PC-9 (cell line): Measurements from ENCODE around the gene OPALIN. TPM values are rescaled to one million over a fixed set of nuclear protein-coding genes. Genes with fewer than 3 reads are reported as not detected.

Experiments used
- BruUV-seq: library from RNA; stranded (reverse); fragments of 400-500 nt; replicated peaks from 2 replicates; lab custom pipeline; 2021; lab: Mats Ljungman, UMichigan
- CTCF ChIA-PET: fragments of 300-600 bp; sonication (Branson Sonifier 250); formaldehyde crosslinking; loops from one replicate; lab custom pipeline; 2022; ENCODE audit warnings: antibody characterized with exemption; lab: Charles Lee
- POLR2A ChIA-PET: fragments of 300-600 bp; sonication (Branson Sonifier 250); formaldehyde crosslinking; loops from one replicate; lab custom pipeline; 2022; ENCODE audit warnings: antibody characterized with exemption; ENCODE audit not compliant: unreplicated experiment; lab: Charles Lee
- DNase-seq, 2 experiments: peaks; one replicate each; pipeline versions ENCODE4 v3.0.0 to v3.0.0-alpha.2; 2015 to 2022; ENCODE audit warnings: mixed read lengths in 1 of 2
- H2AFZ ChIP-seq: fragments of 200-600 bp; sonication (generic); 2 replicates; pipeline ENCODE4 v1.8.1; 2017; ENCODE audit warnings: antibody characterized with exemption
- H3F3A ChIP-seq: fragments of 200-600 bp; sonication (generic); 2 replicates; pipeline ENCODE4 v1.8.1; 2017; ENCODE audit warnings: antibody characterized with exemption, mild to moderate bottlenecking, low read depth; ENCODE audit not compliant: insufficient read depth
- H3K27ac ChIP-seq: fragments of 200-600 bp; sonication (generic); 2 replicates; pipeline ENCODE4 v1.6.1; 2016; ENCODE audit warnings: mixed run types
- H3K27me3 ChIP-seq: fragments of 200-600 bp; sonication (generic); 2 replicates; pipeline ENCODE4 v1.6.1; 2016; ENCODE audit warnings: low read depth, mixed run types; ENCODE audit not compliant: insufficient read depth
- H3K36me3 ChIP-seq: fragments of 200-600 bp; sonication (generic); 2 replicates; pipeline ENCODE4 v1.6.1; 2016; ENCODE audit warnings: low read depth, mixed run types
- H3K4me1 ChIP-seq: fragments of 200-600 bp; sonication (generic); replicated peaks from 2 replicates; pipeline ENCODE4 v1.6.1; 2016; ENCODE audit warnings: mixed run types; ENCODE audit not compliant: insufficient read depth
- H3K4me2 ChIP-seq: fragments of 200-600 bp; sonication (generic); 2 replicates; pipeline ENCODE4 v1.6.1; 2017; ENCODE audit warnings: mixed run types
- H3K4me3 ChIP-seq: fragments of 200-600 bp; sonication (generic); 2 replicates; pipeline ENCODE4 v1.6.1; 2016; ENCODE audit warnings: mixed run types
- H3K79me2 ChIP-seq: fragments of 200-600 bp; sonication (generic); 2 replicates; pipeline ENCODE4 v1.6.1; 2017; ENCODE audit warnings: low read depth, mixed run types
- H3K9me2 ChIP-seq: fragments of 200-600 bp; sonication (generic); 2 replicates; pipeline ENCODE4 v1.8.1; 2017; ENCODE audit warnings: mild to moderate bottlenecking; ENCODE audit not compliant: insufficient read depth
- H3K9me3 ChIP-seq: fragments of 200-600 bp; sonication (generic); 2 replicates; pipeline ENCODE4 v1.8.1; 2016; ENCODE audit warnings: low read depth; ENCODE audit not compliant: insufficient read depth
- H4K20me1 ChIP-seq: fragments of 200-600 bp; sonication (generic); 2 replicates; pipeline ENCODE4 v1.8.1; 2017; ENCODE audit not compliant: insufficient read depth
- CTCF ChIP-seq: fragments of 200-600 bp; sonication (generic); conservative IDR thresholded peaks from 2 replicates; pipeline ENCODE4 v1.6.1; 2017; ENCODE audit warnings: mixed run types, antibody characterized with exemption, mild to moderate bottlenecking, moderate library complexity
- EZH2 ChIP-seq: fragments of 200-600 bp; sonication (generic); IDR thresholded peaks from 2 replicates; pipeline ENCODE4 v1.8.0; 2017; ENCODE audit warnings: antibody characterized with exemption, low read depth
- intact Hi-C: fragments of 100-400 bp; cut with micrococcal nuclease; formaldehyde crosslinking; loops from one replicate; pipeline ENCODE4 v1.10.0; 2022; ENCODE audit not compliant: unreplicated experiment
- total RNA-seq: library from RNA; stranded (reverse); gene quantifications from 2 replicates; pipeline ENCODE4 v1.2.3, GENCODE V29; 2021

The OPALIN gene
- total RNA-seq, 1 experiment from 2014 or later: not detected

- no TSS peak for BruUV-seq
- H3K27me3 ChIP-seq: peaks cover 8% of the 10 kb centered on the region
- no peak overlapping the region for H3K4me3 ChIP-seq
- no peak overlapping the region for H3K4me2 ChIP-seq
- H3K79me2 ChIP-seq: no peaks in the 10 kb centered on the region
- no peak for DNase-seq
- H3K9me2 ChIP-seq: no peaks in the 10 kb centered on the region
- H3K4me1 ChIP-seq: no peaks in the 10 kb centered on the region
- no peak overlapping the region for H2AFZ ChIP-seq
- H3K27ac ChIP-seq: no peak overlapping the region
- H3F3A ChIP-seq: no peaks in the 10 kb centered on the region
- intact Hi-C loops: no loop called here
- H3K9me3 ChIP-seq: no peaks in the 10 kb centered on the region
- TF ChIP-seq EZH2: no peak
- no peak for TF ChIP-seq CTCF
- ChIA-PET CTCF (no interaction called here), POLR2A (no interaction called here)
- H3K36me3 ChIP-seq: no peaks in the 10 kb centered on the region
- no peaks in the 10 kb centered on the region for H4K20me1 ChIP-seq
Observed at GRCh38 chr10:96325719-96326373, 33.0 kb downstream of the OPALIN start.

- intact Hi-C loops: no loop called here
- BruUV-seq: no TSS peak
- TF ChIP-seq EZH2: no peak
- no peak for TF ChIP-seq CTCF
Observed at GRCh38 chr10:96324447-96324846, 34.4 kb downstream of the OPALIN start.

GRCh38 chr10:96322275-96322674, 36.5 kb downstream of the OPALIN start:
- H3K4me3 ChIP-seq: no peak overlapping the region
- no peak overlapping the region for H2AFZ ChIP-seq
- no TSS peak for BruUV-seq
- no peaks in the 10 kb centered on the region for H3K36me3 ChIP-seq
- POLR2A ChIA-PET: no interaction called here
- peaks cover 8% of the 10 kb centered on the region for H3K27me3 ChIP-seq
- H4K20me1 ChIP-seq: no peaks in the 10 kb centered on the region
- H3K4me1 ChIP-seq: no peaks in the 10 kb centered on the region
- H3K4me2 ChIP-seq: no peak overlapping the region
- no peaks in the 10 kb centered on the region for H3K9me3 ChIP-seq
- no peaks in the 10 kb centered on the region for H3K9me2 ChIP-seq
- intact Hi-C loops: no loop called here
- no peak overlapping the region for H3K27ac ChIP-seq
- CTCF ChIA-PET: no interaction called here
- TF ChIP-seq EZH2 (no peak), CTCF (no peak)
- DNase-seq: no peak
- no peaks in the 10 kb centered on the region for H3F3A ChIP-seq
- H3K79me2 ChIP-seq: no peaks in the 10 kb centered on the region

More at GRCh38 chr10:96324447-96324846, 34.4 kb downstream of the OPALIN start:
- H3K4me1 ChIP-seq: no peaks in the 10 kb centered on the region
- no peaks in the 10 kb centered on the region for H3K79me2 ChIP-seq
- peaks cover 8% of the 10 kb centered on the region for H3K27me3 ChIP-seq
- no peaks in the 10 kb centered on the region for H4K20me1 ChIP-seq
- H3F3A ChIP-seq: no peaks in the 10 kb centered on the region
- H3K4me2 ChIP-seq: no peak overlapping the region
- no peaks in the 10 kb centered on the region for H3K36me3 ChIP-seq
- H3K27ac ChIP-seq: no peak overlapping the region
- H3K4me3 ChIP-seq: no peak overlapping the region
- H3K9me2 ChIP-seq: no peaks in the 10 kb centered on the region
- no peaks in the 10 kb centered on the region for H3K9me3 ChIP-seq
- no peak for DNase-seq
- H2AFZ ChIP-seq: no peak overlapping the region
- ChIA-PET POLR2A (no interaction called here), CTCF (no interaction called here)
